ENCODE results near the gene TSACC.

The TSACC gene

GRCh38 chr1:156394835-156395461 is 56.6 kb downstream of the TSACC start:
- no peak for DNase-seq

Data from fibroblast of skin of abdomen (primary cell).